ENCODE data around the gene UBXN7. TPM values are rescaled to one million over a fixed set of nuclear protein-coding genes. Genes with fewer than 3 reads are reported as not detected.
"Not testable (repeated sequence)": the region's sequence is repeated elsewhere in the genome, so short reads cannot be mapped to it uniquely, and the experiment has no call there.

Gene UBXN7
- total RNA-seq, 1 donor from 2014 or later: 57.6 TPM

- no peak for DNase-seq (ENCODE audit: low spot score)
- TF ChIP-seq CTCF (IDR thresholded peaks at IDR 0.05): no peak
- Mint-ChIP-seq H3K9me3 (ENCODE audit: low read depth) (peaks cover 3% of the 10 kb centered on the region), H3K4me3 (ENCODE audit: unreplicated experiment) (no peak overlapping the region), H3K27ac (ENCODE audit: unreplicated experiment) (no peak overlapping the region), H3K27me3 (ENCODE audit: low read depth) (no peaks in the 10 kb centered on the region), H3K36me3 (ENCODE audit: low read depth) (peaks cover 17% of the 10 kb centered on the region), H3K4me1 (ENCODE audit: low read depth) (no peaks in the 10 kb centered on the region)
Measured at GRCh38 chr3:196378146-196378841, 53.9 kb downstream of the UBXN7 start.

GRCh38 chr3:196377321-196377720, 54.9 kb downstream of the UBXN7 start:
- peaks cover 3% of the 10 kb centered on the region for H3K9me3 Mint-ChIP-seq (ENCODE audit: low read depth)
- no peak overlapping the region for H3K4me3 Mint-ChIP-seq (ENCODE audit: unreplicated experiment)
- H3K27ac Mint-ChIP-seq (ENCODE audit: unreplicated experiment): no peak overlapping the region
- no peaks in the 10 kb centered on the region for H3K27me3 Mint-ChIP-seq (ENCODE audit: low read depth)
- TF ChIP-seq CTCF (IDR thresholded peaks at IDR 0.05): no peak
- H3K4me1 Mint-ChIP-seq (ENCODE audit: low read depth): no peaks in the 10 kb centered on the region
- DNase-seq (ENCODE audit: low spot score): no peak
- H3K36me3 Mint-ChIP-seq (ENCODE audit: low read depth): peaks cover 17% of the 10 kb centered on the region

GRCh38 chr3:196365736-196366135, 66.5 kb downstream of the UBXN7 start:
- no peak for DNase-seq (ENCODE audit: low spot score)
- no peak overlapping the region for H3K4me3 Mint-ChIP-seq (ENCODE audit: unreplicated experiment)
- no peak for TF ChIP-seq CTCF (IDR thresholded peaks at IDR 0.05)
- peaks cover 5% of the 10 kb centered on the region for H3K4me1 Mint-ChIP-seq (ENCODE audit: low read depth)
- peaks cover 24% of the 10 kb centered on the region for H3K36me3 Mint-ChIP-seq (ENCODE audit: low read depth)
- H3K9me3 Mint-ChIP-seq (ENCODE audit: low read depth): no peaks in the 10 kb centered on the region
- H3K27me3 Mint-ChIP-seq (ENCODE audit: low read depth): no peaks in the 10 kb centered on the region
- H3K27ac Mint-ChIP-seq (ENCODE audit: unreplicated experiment): no peak overlapping the region

- Mint-ChIP-seq H3K27ac (ENCODE audit: unreplicated experiment) (no peak overlapping the region), H3K4me1 (ENCODE audit: low read depth) (no peaks in the 10 kb centered on the region), H3K4me3 (ENCODE audit: unreplicated experiment) (no peak overlapping the region), H3K9me3 (ENCODE audit: low read depth) (no peaks in the 10 kb centered on the region), H3K27me3 (ENCODE audit: low read depth) (no peaks in the 10 kb centered on the region), H3K36me3 (ENCODE audit: low read depth) (peaks cover 48% of the 10 kb centered on the region)
- no peak for DNase-seq (ENCODE audit: low spot score)
- no peak for TF ChIP-seq CTCF (IDR thresholded peaks at IDR 0.05)
Measured at GRCh38 chr3:196360586-196360985, 71.6 kb downstream of the UBXN7 start.

- H3K27me3 Mint-ChIP-seq (ENCODE audit: low read depth); H3K4me1 Mint-ChIP-seq (ENCODE audit: low read depth); H3K4me3 Mint-ChIP-seq (ENCODE audit: unreplicated experiment); DNase-seq (ENCODE audit: low spot score); H3K9me3 Mint-ChIP-seq (ENCODE audit: low read depth); H3K27ac Mint-ChIP-seq (ENCODE audit: unreplicated experiment): not testable (repeated sequence)
- H3K36me3 Mint-ChIP-seq (ENCODE audit: low read depth): peaks cover 58% of the 10 kb centered on the region
Measured at GRCh38 chr3:196358540-196358939, 73.7 kb downstream of the UBXN7 start.

- no peaks in the 10 kb centered on the region for H3K9me3 Mint-ChIP-seq (ENCODE audit: low read depth)
- no peaks in the 10 kb centered on the region for H3K4me1 Mint-ChIP-seq (ENCODE audit: low read depth)
- peak overlapping the region; percentile 68 for H3K27ac Mint-ChIP-seq (ENCODE audit: unreplicated experiment)
- no peak overlapping the region for H3K4me3 Mint-ChIP-seq (ENCODE audit: unreplicated experiment)
- TF ChIP-seq CTCF (IDR thresholded peaks at IDR 0.05): no peak
- no peaks in the 10 kb centered on the region for H3K27me3 Mint-ChIP-seq (ENCODE audit: low read depth)
- H3K36me3 Mint-ChIP-seq (ENCODE audit: low read depth): peaks cover 59% of the 10 kb centered on the region
- DNase-seq (ENCODE audit: low spot score): no peak
Measured at GRCh38 chr3:196357905-196358304, 74.3 kb downstream of the UBXN7 start.
